Heart right ventricle (tissue), 16 donors: ENCODE data around the gene S100A7. TPM values are rescaled to one million over a fixed set of nuclear protein-coding genes. Genes with fewer than 3 reads are reported as not detected.

Experiments used
- ATAC-seq, 8 donors: fragments of 200-7000 bp; cut with Tn5 transposase; one replicate each; pipeline ENCODE4 v1.9.1; 2020; ENCODE audit warnings: mild to moderate bottlenecking in 8 of 8, moderate library complexity in 8 of 8, moderate number of reproducible peaks in 1 of 8
- DNase-seq, 2 donors: peaks; one replicate each; pipeline ENCODE4 v3.0.0-alpha.2; 2020
- H3K27ac ChIP-seq, 10 donors: fragments of 200-600 bp; sonication (generic) in 2 of 10; one replicate each; pipeline versions ENCODE4 v1.5.0 to v1.8.0; 2020 to 2022; ENCODE audit warnings: mild to moderate bottlenecking in 3 of 10
- H3K27me3 ChIP-seq, 7 donors: fragments of 200-600 bp; one replicate each; pipeline ENCODE4 v1.8.0; 2021 to 2022; ENCODE audit warnings: mild to moderate bottlenecking in 2 of 7
- H3K36me3 ChIP-seq, 9 donors: fragments of 200-600 bp; sonication (generic) in 1 of 9; one replicate each; pipeline versions ENCODE4 v1.5.0 to v1.8.0; 2020 to 2022; ENCODE audit warnings: mild to moderate bottlenecking in 2 of 9
- H3K4me1 ChIP-seq, 9 donors: fragments of 200-600 bp; sonication (generic) in 1 of 9; one replicate each; pipeline versions ENCODE4 v1.5.0 to v1.8.0; 2020 to 2022; ENCODE audit warnings: mild to moderate bottlenecking in 4 of 9
- H3K4me3 ChIP-seq, 10 donors: fragments of 200-600 bp; sonication (generic) in 2 of 10; one replicate each; pipeline versions ENCODE4 v1.5.0 to v1.8.0; 2020 to 2022; ENCODE audit warnings: mild to moderate bottlenecking in 7 of 10, moderate library complexity in 2 of 10
- H3K9me3 ChIP-seq, 11 donors: fragments of 200-600 bp in 10 of 11; sonication (generic) in 2 of 11; one replicate each; pipeline versions ENCODE4 v1.5.0 to v1.8.0; 2013 to 2022; ENCODE audit warnings: mild to moderate bottlenecking in 2 of 11, control low read depth in 1 of 11, moderate library complexity in 1 of 11
- WGBS, 2 donors: extraction: QIAGEN DNeasy Blood & Tissue Kit; methylation state at CpG; one replicate each; pipeline ENCODE4 v1.1.7; 2013; ENCODE audit warnings: inconsistent platforms in 1 of 2; 5-methylcytosine and 5-hydroxymethylcytosine counted together
- intact Hi-C, 10 donors: fragments of 100-400 bp; cut with DNase I; formaldehyde crosslinking; loops; one replicate each; pipeline versions ENCODE4 v1.11.1 to v1.14.2; 2022
- polyA plus RNA-seq, 2 donors: library from polyadenylated mRNA; stranded (reverse); fragments of 200-250 nt; gene quantifications; one replicate each; pipeline ENCODE4 v1.2.3, GENCODE V29; 2013
- total RNA-seq, 10 donors: library from RNA; stranded (reverse); fragmentation: NEBNext Ultra II Directional in 3 of 10; extraction: Animal tissue kit (Norgen Biotek cat#: 25700) in 3 of 10; gene quantifications; one replicate each; pipeline versions ENCODE4 v1.2.1 to v1.2.4, GENCODE V29; 2021 to 2023
- TF ChIP-seq, protein P1 (sequence below), 9 donors: fragments of 200-600 bp; sonication (generic) in 2 of 9; IDR thresholded peaks; one replicate each; pipeline versions ENCODE4 v1.5.0 to v1.8.0; 2021 to 2022; ENCODE audit warnings: antibody characterized with exemption in 9 of 9, mild to moderate bottlenecking in 5 of 9, moderate library complexity in 1 of 9
- donor health status: Arrhythmogenic right ventricular cardiomyopathy.
- donor health status: ischemic (EF 13 %, LVEDD 7.1; RV severe dilation, severe dysfunction).
- donor health status: healthy with polysubstance abuse.
- donor health status: DM: no; HTN: yes; CAD: no.
- donor health status: DM: no; HTN: no; CAD: no.
- donor health status: ischemic (EF 25% LVEDD 6.9; RV normal size, moderate dysfunction).
- donor health status: ischemic (EF 25% LVEDD 5.7; RV mildly dilated, moderate dysfunction).
- donor health status: healthy.
- donor health status: DM: yes; HTN: yes; CAD: no.
- donor health status: Ischemic cardiomyopathy.
- donor health status: ischemic (EF 35%, LVEDD 5.7; RV mildly dilated, moderate dysfunction).
- donor health status: nonischemic (EF 11% LVEDD 7.7; RV severe dilation, severe dysfunction).
- donor health status: DM: yes; HTN: yes; CAD: no.
- donor health status: PGD.
- donor health status: ischemic (EF 29% LVEDD 5.4; RV normal size, mild dysfunction).
- donor health status: nonischemic (EF 23%, LVEDD 6.1; RV moderate dilation, normal function).

The S100A7 gene
- total and polyA plus RNA-seq, 12 donors: 0.20 TPM; not detected in 11

DNA sequence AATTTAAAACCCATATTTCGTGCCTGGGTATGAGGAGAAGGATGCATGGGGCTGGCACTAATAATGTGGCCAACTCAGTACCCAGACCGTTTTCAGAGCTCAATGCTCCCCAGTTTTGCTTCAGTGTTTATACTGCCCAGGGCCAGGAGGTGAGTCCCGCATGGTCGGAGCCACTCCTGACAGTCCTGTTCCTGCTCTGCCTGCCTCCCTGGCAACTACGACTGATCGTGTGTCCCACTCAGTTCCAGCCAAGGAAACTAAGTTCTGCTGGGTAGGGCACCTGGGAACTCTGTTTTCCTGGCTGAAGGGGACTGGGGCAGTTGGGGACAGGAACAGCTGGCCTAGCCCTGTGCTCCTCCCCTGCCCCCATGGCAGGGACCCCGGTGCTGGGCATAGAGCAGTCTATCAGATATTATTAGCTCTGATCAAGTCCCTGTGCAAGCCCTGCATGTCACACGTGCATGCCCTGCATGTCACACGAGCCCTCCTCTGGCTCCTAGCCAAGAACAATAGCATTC lies 19.2 kb downstream of the S100A7 start:
- TF ChIP-seq, protein P1, sequence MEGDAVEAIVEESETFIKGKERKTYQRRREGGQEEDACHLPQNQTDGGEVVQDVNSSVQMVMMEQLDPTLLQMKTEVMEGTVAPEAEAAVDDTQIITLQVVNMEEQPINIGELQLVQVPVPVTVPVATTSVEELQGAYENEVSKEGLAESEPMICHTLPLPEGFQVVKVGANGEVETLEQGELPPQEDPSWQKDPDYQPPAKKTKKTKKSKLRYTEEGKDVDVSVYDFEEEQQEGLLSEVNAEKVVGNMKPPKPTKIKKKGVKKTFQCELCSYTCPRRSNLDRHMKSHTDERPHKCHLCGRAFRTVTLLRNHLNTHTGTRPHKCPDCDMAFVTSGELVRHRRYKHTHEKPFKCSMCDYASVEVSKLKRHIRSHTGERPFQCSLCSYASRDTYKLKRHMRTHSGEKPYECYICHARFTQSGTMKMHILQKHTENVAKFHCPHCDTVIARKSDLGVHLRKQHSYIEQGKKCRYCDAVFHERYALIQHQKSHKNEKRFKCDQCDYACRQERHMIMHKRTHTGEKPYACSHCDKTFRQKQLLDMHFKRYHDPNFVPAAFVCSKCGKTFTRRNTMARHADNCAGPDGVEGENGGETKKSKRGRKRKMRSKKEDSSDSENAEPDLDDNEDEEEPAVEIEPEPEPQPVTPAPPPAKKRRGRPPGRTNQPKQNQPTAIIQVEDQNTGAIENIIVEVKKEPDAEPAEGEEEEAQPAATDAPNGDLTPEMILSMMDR (IDR thresholded peaks at IDR 0.05): no peak
- ATAC-seq (no peak), DNase-seq (no peak)
- intact Hi-C loops: no loop called here
- Histone ChIP-seq H3K4me3 (no peak overlapping the region), H3K9me3 (peaks cover 0 to 6% (median 0%) of the 10 kb centered on the region in 11 donors), H3K4me1 (no peaks in the 10 kb centered on the region), H3K36me3 (no peaks in the 10 kb centered on the region), H3K27ac (no peak overlapping the region), H3K27me3 (peaks cover 0 to 27% (median 9%) of the 10 kb centered on the region in 7 donors)
- WGBS, 2 donors: 44 to 55% methylated on average over 9 of the region's 9 CpGs

DNA sequence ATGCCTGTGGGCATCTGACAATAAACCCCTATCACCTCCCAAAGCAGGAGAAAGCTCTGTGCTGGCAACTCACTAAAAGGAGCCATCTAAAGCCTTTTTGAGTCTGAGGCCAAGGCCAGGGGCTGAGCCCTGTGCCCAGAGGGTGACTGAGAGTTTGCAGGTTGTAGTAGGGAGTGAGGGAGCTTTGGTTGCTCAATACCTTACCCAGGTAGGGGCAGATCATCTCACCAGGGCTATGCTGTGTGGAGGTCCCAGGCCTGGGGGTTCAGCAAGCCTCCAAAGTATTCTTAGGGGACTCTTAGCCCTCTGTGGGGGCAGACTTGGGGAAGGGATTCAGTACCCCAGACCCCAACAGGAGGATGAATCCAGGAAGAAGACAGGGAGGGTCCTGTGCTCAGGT lies 21.2 kb downstream of the S100A7 start:
- TF ChIP-seq, protein P1 (IDR thresholded peaks at IDR 0.05): no peak
- no peaks in the 10 kb centered on the region for H3K36me3 ChIP-seq
- DNase-seq (no peak), ATAC-seq (no peak)
- no peak overlapping the region for H3K4me3 ChIP-seq
- H3K27me3 ChIP-seq: peaks cover 0 to 29% (median 8%) of the 10 kb centered on the region in 7 donors
- no peak overlapping the region for H3K27ac ChIP-seq
- peaks cover 0 to 6% (median 0%) of the 10 kb centered on the region in 11 donors for H3K9me3 ChIP-seq
- H3K4me1 ChIP-seq: no peaks in the 10 kb centered on the region
- intact Hi-C loops: no loop called here

DNA sequence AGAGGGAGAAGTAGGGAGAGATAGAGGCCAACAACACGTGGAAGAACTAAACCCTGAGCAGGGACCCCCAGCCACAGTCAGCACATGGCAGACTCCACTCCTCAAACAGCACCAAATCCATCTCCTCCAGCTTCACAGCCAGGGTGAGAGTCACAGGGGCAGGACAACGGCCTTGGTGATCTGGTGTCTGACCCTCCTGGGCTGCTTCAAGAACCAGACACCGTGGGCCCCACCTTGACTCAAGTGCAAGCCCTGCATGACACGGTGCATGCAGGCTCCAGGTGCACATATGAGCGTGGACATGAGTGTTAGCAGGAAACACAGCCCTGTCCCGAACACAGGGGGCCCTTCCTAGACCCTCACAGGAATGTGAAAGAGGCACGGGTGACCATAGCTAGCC lies 21.9 kb downstream of the S100A7 start:
- no peaks in the 10 kb centered on the region for H3K4me1 ChIP-seq
- no peak overlapping the region for H3K27ac ChIP-seq
- TF ChIP-seq, protein P1 (IDR thresholded peaks at IDR 0.05): no peak
- peaks cover 0 to 5% (median 0%) of the 10 kb centered on the region in 11 donors for H3K9me3 ChIP-seq
- no peak for ATAC-seq
- 70% methylated on average over 7 of the region's 7 CpGs for WGBS, 2 donors
- no peaks in the 10 kb centered on the region for H3K36me3 ChIP-seq
- H3K4me3 ChIP-seq: no peak overlapping the region
- peaks cover 0 to 24% (median 8%) of the 10 kb centered on the region in 7 donors for H3K27me3 ChIP-seq
- intact Hi-C loops: no loop called here
- no peak for DNase-seq

DNA sequence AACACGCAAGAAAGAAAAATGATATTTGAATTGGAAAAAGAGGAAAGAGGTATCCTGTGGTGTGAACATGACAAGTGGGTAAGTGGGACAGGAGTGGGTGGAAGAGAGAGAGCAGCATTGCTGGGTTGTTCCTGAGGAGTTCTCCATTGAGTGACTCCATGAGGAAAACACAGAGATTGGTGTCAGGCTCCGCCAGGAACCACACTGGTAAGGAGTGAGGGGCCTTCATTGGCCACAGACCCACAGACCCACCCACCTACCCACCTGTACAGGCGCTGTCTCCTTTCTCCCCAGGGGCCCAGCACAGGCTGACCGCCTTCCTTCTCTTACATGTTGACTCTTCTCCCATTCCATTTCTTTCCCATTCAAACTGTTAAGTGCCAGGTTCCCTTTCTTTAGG lies 23.2 kb downstream of the S100A7 start:
- TF ChIP-seq, protein P1 (IDR thresholded peaks at IDR 0.05): no peak
- H3K36me3 ChIP-seq: no peaks in the 10 kb centered on the region
- H3K27me3 ChIP-seq: peaks cover 0 to 23% (median 3%) of the 10 kb centered on the region in 7 donors
- ATAC-seq (no peak), DNase-seq (no peak)
- no peaks in the 10 kb centered on the region for H3K4me1 ChIP-seq
- 91 to 93% methylated on average over 4 of the region's 4 CpGs for WGBS, 2 donors
- no peak overlapping the region for H3K4me3 ChIP-seq
- no peaks in the 10 kb centered on the region for H3K9me3 ChIP-seq
- no peak overlapping the region for H3K27ac ChIP-seq
- intact Hi-C loops: no loop called here
